H1 (cell line): ENCODE results near the gene TBC1D16. TPM values are rescaled to one million over a fixed set of nuclear protein-coding genes. Genes with fewer than 3 reads are reported as not detected.

Experiments used
- CTCF ChIA-PET: fragments of 300-600 bp; sonication (Branson Sonifier 250); formaldehyde crosslinking; loops from one replicate; lab custom pipeline; 2021; ENCODE audit not compliant: partially characterized antibody; lab: Charles Lee
- POLR2A ChIA-PET: fragments of 300-600 bp; sonication (Branson Sonifier 250); formaldehyde crosslinking; loops from one replicate; lab custom pipeline; 2021; ENCODE audit warnings: inconsistent platforms; ENCODE audit not compliant: partially characterized antibody; lab: Charles Lee
- DNase-seq, 2 experiments: peaks; one replicate each; pipeline versions ENCODE4 v3.0.0 to v3.0.0-alpha.2; 2010 to 2022; ENCODE audit warnings: low spot score in 2 of 2, low read depth in 1 of 2, mixed read lengths in 1 of 2
- FAIRE-seq: peaks from 2 replicates; lab custom pipeline; 2011; peaks lifted over from hg19 to GRCh38; lab: Jason Lieb, UNC
- H2AFZ ChIP-seq: 2 replicates; pipeline ENCODE4 v1.8.1; 2012; ENCODE audit warnings: low read length, inconsistent platforms
- H2AK5ac ChIP-seq: 2 replicates; pipeline ENCODE4 v1.6.1; 2013; ENCODE audit warnings: low read depth, low read length
- H2BK120ac ChIP-seq: replicated peaks from 2 replicates; pipeline ENCODE3; 2013; ENCODE audit warnings: low read depth, low read length, inconsistent platforms
- H2BK12ac ChIP-seq: 2 replicates; pipeline ENCODE4 v1.6.1; 2013; ENCODE audit warnings: low read depth, low read length
- H2BK15ac ChIP-seq: 2 replicates; pipeline ENCODE4 v1.6.1; 2013; ENCODE audit warnings: low read length
- H2BK20ac ChIP-seq: 2 replicates; pipeline ENCODE4 v1.6.1; 2013; ENCODE audit warnings: low read length
- H2BK5ac ChIP-seq: 2 replicates; pipeline ENCODE4 v1.6.1; 2013; ENCODE audit warnings: low read depth, low read length
- H3K14ac ChIP-seq: 2 replicates; pipeline ENCODE4 v1.6.1; 2013; ENCODE audit warnings: inconsistent platforms; ENCODE audit not compliant: insufficient read length
- H3K18ac ChIP-seq: 2 replicates; pipeline ENCODE4 v1.6.1; 2013; ENCODE audit warnings: low read length; ENCODE audit errors: extremely low read depth
- H3K23ac ChIP-seq: 2 replicates; pipeline ENCODE4 v1.6.1; 2013; ENCODE audit warnings: inconsistent platforms; ENCODE audit not compliant: insufficient read length
- H3K23me2 ChIP-seq: 2 replicates; pipeline ENCODE4 v1.6.1; 2013; ENCODE audit warnings: low read depth, low read length
- H3K27ac ChIP-seq: 2 replicates; pipeline ENCODE4 v1.6.1; 2011; ENCODE audit warnings: low read depth, low read length, inconsistent platforms
- H3K27me3 ChIP-seq, 4 experiments: replicated peaks in 1 of 4; 1 replicate in 1 of 4; 2 replicates in 3 of 4; pipeline versions ENCODE4 v1.6.1 to v1.8.1; 2011 to 2013; ENCODE audit warnings: low read length in 3 of 4, mild to moderate bottlenecking in 3 of 4, inconsistent platforms in 2 of 4, mixed read lengths in 2 of 4, moderate library complexity in 1 of 4; ENCODE audit not compliant: control insufficient read depth in 3 of 4, insufficient read depth in 3 of 4; ENCODE audit errors: extremely low read depth in 1 of 4
- H3K36me3 ChIP-seq, 4 experiments: 2 replicates each; pipeline versions ENCODE4 v1.6.1 to v1.8.1; 2011 to 2013; ENCODE audit warnings: mild to moderate bottlenecking in 4 of 4, low read length in 3 of 4, moderate library complexity in 2 of 4, control low read depth in 1 of 4, inconsistent platforms in 1 of 4; ENCODE audit not compliant: insufficient read depth in 4 of 4, control insufficient read depth in 2 of 4
- H3K4ac ChIP-seq: replicated peaks from 2 replicates; pipeline ENCODE3; 2013; ENCODE audit warnings: low read length, low read depth, mixed read lengths, inconsistent platforms; ENCODE audit not compliant: insufficient read length
- H3K4me1 ChIP-seq, 4 experiments: replicated peaks in 1 of 4; 1 replicate in 1 of 4; 2 replicates in 3 of 4; pipeline versions ENCODE4 v1.6.1 to v1.8.1; 2011 to 2013; ENCODE audit warnings: low read length in 3 of 4, inconsistent platforms in 2 of 4, mixed read lengths in 1 of 4; ENCODE audit not compliant: insufficient read depth in 4 of 4, control insufficient read depth in 3 of 4
- H3K4me2 ChIP-seq, 2 experiments: 2 replicates each; pipeline versions ENCODE4 v1.6.1 to v1.8.1; 2011 to 2013; ENCODE audit warnings: low read depth in 2 of 2, low read length in 2 of 2, control low read depth in 1 of 2, inconsistent platforms in 1 of 2, mild to moderate bottlenecking in 1 of 2; ENCODE audit not compliant: insufficient read depth in 1 of 2
- H3K4me3 ChIP-seq, 4 experiments: fragments of 200-600, 300-600 bp in 1 of 4; sonication (generic), shearing (Covaris generic), sonication (Bioruptor Twin) in 1 of 4; 2 replicates each; pipeline versions ENCODE4 v1.5.1 to v1.8.1; 2011 to 2016; ENCODE audit warnings: low read length in 4 of 4, low read depth in 3 of 4, control low read depth in 2 of 4, inconsistent platforms in 2 of 4, mild to moderate bottlenecking in 2 of 4, mixed read lengths in 1 of 4, moderate library complexity in 1 of 4; ENCODE audit not compliant: insufficient read depth in 2 of 4; ENCODE audit errors: extremely low read depth in 1 of 4
- H3K56ac ChIP-seq: replicated peaks from 2 replicates; pipeline ENCODE3; 2013; ENCODE audit warnings: low read depth, mild to moderate bottlenecking, mixed read lengths, low read length, inconsistent platforms; ENCODE audit not compliant: insufficient read length
- H3K79me1 ChIP-seq: 2 replicates; pipeline ENCODE4 v1.6.1; 2013; ENCODE audit warnings: low read depth, low read length, control low read depth
- H3K79me2 ChIP-seq, 2 experiments: 2 replicates each; pipeline versions ENCODE4 v1.6.1 to v1.8.1; 2012 to 2013; ENCODE audit warnings: low read length in 2 of 2, mild to moderate bottlenecking in 2 of 2, inconsistent platforms in 1 of 2; ENCODE audit not compliant: insufficient read depth in 2 of 2, control insufficient read depth in 1 of 2
- H3K9ac ChIP-seq, 4 experiments: replicated peaks in 1 of 4; 1 replicate in 1 of 4; 2 replicates in 3 of 4; pipeline versions ENCODE4 v1.6.1 to v1.8.1; 2011 to 2013; ENCODE audit warnings: low read depth in 3 of 4, low read length in 3 of 4, control low read depth in 2 of 4, mild to moderate bottlenecking in 2 of 4, moderate library complexity in 2 of 4, inconsistent platforms in 1 of 4; ENCODE audit errors: extremely low read depth in 1 of 4
- H3K9me3 ChIP-seq, 2 experiments: 2 replicates each; pipeline versions ENCODE4 v1.6.1 to v1.8.1; 2012 to 2013; ENCODE audit warnings: mild to moderate bottlenecking in 2 of 2, moderate library complexity in 2 of 2, control low read depth in 1 of 2, inconsistent platforms in 1 of 2, low read depth in 1 of 2, low read length in 1 of 2, mixed read lengths in 1 of 2; ENCODE audit not compliant: insufficient read depth in 2 of 2
- H4K20me1 ChIP-seq, 2 experiments: replicated peaks in 1 of 2; 2 replicates each; pipeline versions ENCODE3 to v1.8.1; 2011 to 2013; ENCODE audit warnings: inconsistent platforms in 2 of 2, low read length in 2 of 2, mild to moderate bottlenecking in 1 of 2; ENCODE audit not compliant: insufficient read depth in 2 of 2, control insufficient read depth in 1 of 2
- H4K5ac ChIP-seq: 2 replicates; pipeline ENCODE4 v1.6.1; 2013; ENCODE audit warnings: low read length, low read depth, mixed read lengths, inconsistent platforms; ENCODE audit not compliant: insufficient read length
- H4K8ac ChIP-seq: 2 replicates; pipeline ENCODE4 v1.8.0; 2013; ENCODE audit warnings: mild to moderate bottlenecking, moderate library complexity, low read length, inconsistent platforms; ENCODE audit not compliant: insufficient read depth; ENCODE audit errors: extremely low read depth
- H4K91ac ChIP-seq: replicated peaks from 2 replicates; pipeline ENCODE3; 2013; ENCODE audit warnings: low read length, mixed read lengths, inconsistent platforms; ENCODE audit not compliant: insufficient read length
- BACH1 ChIP-seq: IDR thresholded peaks from 2 replicates; pipeline ENCODE4 v1.6.1; 2012; ENCODE audit warnings: low read length, improper control_type of control experiment
- FOSL1 ChIP-seq: IDR thresholded peaks from 2 replicates; pipeline ENCODE4 v1.6.1; 2011; ENCODE audit warnings: mild to moderate bottlenecking, low read depth, low read length, moderate library complexity; ENCODE audit not compliant: insufficient read depth
- JUND ChIP-seq: IDR thresholded peaks from 2 replicates; pipeline ENCODE4 v1.6.1; 2011; ENCODE audit warnings: mild to moderate bottlenecking, improper control_type of control experiment, low read length
- KDM1A ChIP-seq: fragments of 200-600, 300-600 bp; sonication (generic); IDR thresholded peaks from 2 replicates; pipeline ENCODE4 v1.7.1; 2016; ENCODE audit warnings: mild to moderate bottlenecking, low read length, borderline replicate concordance
- KDM4A ChIP-seq: IDR thresholded peaks from one replicate; pipeline ENCODE4 v1.7.1; 2012; ENCODE audit warnings: low read depth, mild to moderate bottlenecking, moderate library complexity, low read length, inconsistent platforms; ENCODE audit not compliant: severe bottlenecking
- RXRA ChIP-seq: IDR thresholded peaks from 2 replicates; pipeline ENCODE4 v1.6.1; 2011; ENCODE audit warnings: low read depth, mild to moderate bottlenecking, low read length, moderate library complexity; ENCODE audit not compliant: insufficient read depth
- SIN3A ChIP-seq, 2 experiments: IDR thresholded peaks in 1 of 2; conservative IDR thresholded peaks in 1 of 2; 2 replicates each; pipeline ENCODE4 v1.6.1; 2011 to 2012; ENCODE audit warnings: low read length in 2 of 2, improper control_type of control experiment in 1 of 2, low read depth in 1 of 2, mild to moderate bottlenecking in 1 of 2
- TAF7 ChIP-seq: optimal IDR thresholded peaks from 2 replicates; pipeline ENCODE3; 2011; ENCODE audit warnings: low read depth, mild to moderate bottlenecking, inconsistent platforms, low read length, moderate library complexity, borderline replicate concordance
- USF2 ChIP-seq: IDR thresholded peaks from 2 replicates; pipeline ENCODE4 v1.6.1; 2011; ENCODE audit warnings: low read length, improper control_type of control experiment
- WGBS, 2 experiments: shearing (Covaris generic) in 1 of 2; methylation state at CpG; one replicate each; pipeline versions ENCODE4 v1.1.6 to v1.1.7; 2013 to 2015; ENCODE audit warnings: low lambda C conversion rate in 2 of 2, mixed read lengths in 2 of 2, inconsistent platforms in 1 of 2, low coverage in 1 of 2, missing lambda C conversion rate in 1 of 2; ENCODE audit not compliant: insufficient replicate concordance in 2 of 2, insufficient coverage in 1 of 2, insufficient read length in 1 of 2; ENCODE audit errors: extremely low coverage in 1 of 2, missing lambda C conversion rate in 1 of 2; 5-methylcytosine and 5-hydroxymethylcytosine counted together
- polyA plus RNA-seq, 7 experiments: library from polyadenylated mRNA; depleted of rRNA in 3 of 7; stranded (reverse) in 5 of 7; unstranded in 2 of 7; fragments of >200 nt in 5 of 7; fragments of 200-250 nt in 2 of 7; gene quantifications; 1 replicate in 5 of 7; 2 replicates in 1 of 7; 4 replicates in 1 of 7; pipeline versions ENCODE4 v1.2.1 to v1.2.3, GENCODE V29; 2011 to 2013; ENCODE audit warnings: missing spikeins in 2 of 7, mixed read lengths in 2 of 7
- total RNA-seq: library from RNA; stranded (reverse); fragmentation: NEBNext Ultra II Directional; extraction: Animal tissue kit (Norgen Biotek cat#: 25700); gene quantifications from 2 replicates; pipeline ENCODE4 v1.2.1, GENCODE V29; 2021
- TF ChIP-seq, protein P1 (sequence below): IDR thresholded peaks from 2 replicates; pipeline ENCODE4 v1.6.1; 2012; ENCODE audit warnings: inconsistent platforms
- TF ChIP-seq, protein P2 (sequence below): IDR thresholded peaks from 2 replicates; pipeline ENCODE4 v1.6.1; 2012; ENCODE audit warnings: inconsistent platforms

TBC1D16 gene
- total and polyA plus RNA-seq, 2 of the 8 experiments (the other 6 are each of a cell fraction or from before 2014, with no cell fraction given), result 21.1 to 109 TPM

DNA sequence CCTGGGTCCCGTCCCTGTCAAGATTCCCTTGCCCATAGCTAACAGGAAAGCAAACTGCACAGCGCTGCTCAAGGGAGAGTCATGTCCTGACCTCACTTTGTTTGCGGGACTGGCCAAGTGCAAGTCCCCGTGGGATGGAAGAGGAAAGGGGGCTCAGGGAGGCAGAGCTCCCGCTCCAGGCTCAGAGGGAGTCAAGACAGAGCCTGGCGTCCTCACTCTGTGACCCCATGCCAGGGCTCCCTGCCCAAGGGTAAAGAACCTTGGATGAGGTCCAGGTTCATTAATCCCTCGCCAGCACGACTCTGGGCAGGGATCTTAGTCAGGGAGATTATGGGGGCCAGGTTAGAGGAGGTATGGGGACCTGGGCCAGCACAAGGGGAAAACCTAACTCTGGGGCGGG is 145.0 kb downstream of the TBC1D16 start:
- DNase-seq (no peak), FAIRE-seq (no peak)
- H3K27me3 ChIP-seq, result peaks cover 0 to 3% (median 0%) of the 10 kb centered on the region in 4 experiments; a peak in 1 of 7 replicates
- peaks cover 7% of the 10 kb centered on the region; the same call in 1 of the 2 replicates for H3K23me2 ChIP-seq
- no peak overlapping the region for H3K14ac ChIP-seq
- H2AK5ac ChIP-seq, result no peak overlapping the region
- ChIA-PET POLR2A (interaction anchor here (1.8 kb wide), 1 partner anchor 49 kb away, joined by 4 read pairs; no protein-coding TSS in a partner anchor), CTCF (interaction anchor here (0.6 to 6.7 kb wide), 14 partner anchors 9 to 1630 kb away, joined by 3 to 64 read pairs (median 5); no protein-coding TSS in a partner anchor)
- H3K23ac ChIP-seq, result no peak overlapping the region
- peaks cover 0 to 1% of the 10 kb centered on the region in 2 experiments for H4K20me1 ChIP-seq
- H2BK15ac ChIP-seq, result no peak overlapping the region
- no peak overlapping the region for H2BK20ac ChIP-seq
- no peak overlapping the region for H2AFZ ChIP-seq
- H3K79me2 ChIP-seq, result no peaks in the 10 kb centered on the region
- H3K27ac ChIP-seq, result no peak overlapping the region
- no peaks in the 10 kb centered on the region for H3K36me3 ChIP-seq
- no peak overlapping the region for H4K91ac ChIP-seq
- H3K18ac ChIP-seq, result no peak overlapping the region
- no peak overlapping the region for H2BK12ac ChIP-seq
- no peak overlapping the region for H2BK5ac ChIP-seq
- no peaks in the 10 kb centered on the region; a peak in 1 of 4 replicates for H3K9me3 ChIP-seq
- no peak overlapping the region for H2BK120ac ChIP-seq
- no peak overlapping the region for H4K5ac ChIP-seq
- H3K4ac ChIP-seq, result no peak overlapping the region
- no peak overlapping the region for H4K8ac ChIP-seq
- H3K79me1 ChIP-seq, result 0 out of 2 replicates have a peak, but pooled peaks cover 2% of the 10 kb centered on the region
- H3K9ac ChIP-seq, result no peak overlapping the region
- no peaks in the 10 kb centered on the region for H3K4me1 ChIP-seq
- no peak overlapping the region for H3K56ac ChIP-seq
- H3K4me2 ChIP-seq, result no peak overlapping the region
- H3K4me3 ChIP-seq, result no peak overlapping the region
- 89% methylated on average over 8 of the region's 9 CpGs; no CpG with 5 or more reads in 1 of the 2 experiments for WGBS, 2 experiments
- TF ChIP-seq FOSL1 (no peak), BACH1 (no peak), KDM4A (no peak), RXRA (no peak), SIN3A (conservative IDR thresholded peaks at IDR 0.05 in 1 of 2, IDR thresholded peaks at IDR 0.05 in 1 of 2; ENCODE audit: low read depth in 1 of 2, low read length in 2 of 2) (no peak), TAF7 (no peak), KDM1A (no peak), USF2 (no peak), JUND (no peak)
- TF ChIP-seq, protein P1, sequence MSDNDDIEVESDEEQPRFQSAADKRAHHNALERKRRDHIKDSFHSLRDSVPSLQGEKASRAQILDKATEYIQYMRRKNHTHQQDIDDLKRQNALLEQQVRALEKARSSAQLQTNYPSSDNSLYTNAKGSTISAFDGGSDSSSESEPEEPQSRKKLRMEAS, result no peak
- TF ChIP-seq, protein P2, sequence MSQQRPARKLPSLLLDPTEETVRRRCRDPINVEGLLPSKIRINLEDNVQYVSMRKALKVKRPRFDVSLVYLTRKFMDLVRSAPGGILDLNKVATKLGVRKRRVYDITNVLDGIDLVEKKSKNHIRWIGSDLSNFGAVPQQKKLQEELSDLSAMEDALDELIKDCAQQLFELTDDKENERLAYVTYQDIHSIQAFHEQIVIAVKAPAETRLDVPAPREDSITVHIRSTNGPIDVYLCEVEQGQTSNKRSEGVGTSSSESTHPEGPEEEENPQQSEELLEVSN, result no peak
